ENCODE measurements around the gene HOMER3.

GRCh38 chr19:18948976-18949356 lies 7.9 kb upstream of the HOMER3 start:
- TF ChIP-seq CTCF (IDR thresholded peaks at IDR 0.05): no peak
- TF ChIP-seq POLR2A (IDR thresholded peaks at IDR 0.05): no peak
